ENCODE results near the gene TFPI2.
A peak's percentile ranks its signal among the peaks of the same experiment; 100 is the strongest.

TFPI2 gene

DNA sequence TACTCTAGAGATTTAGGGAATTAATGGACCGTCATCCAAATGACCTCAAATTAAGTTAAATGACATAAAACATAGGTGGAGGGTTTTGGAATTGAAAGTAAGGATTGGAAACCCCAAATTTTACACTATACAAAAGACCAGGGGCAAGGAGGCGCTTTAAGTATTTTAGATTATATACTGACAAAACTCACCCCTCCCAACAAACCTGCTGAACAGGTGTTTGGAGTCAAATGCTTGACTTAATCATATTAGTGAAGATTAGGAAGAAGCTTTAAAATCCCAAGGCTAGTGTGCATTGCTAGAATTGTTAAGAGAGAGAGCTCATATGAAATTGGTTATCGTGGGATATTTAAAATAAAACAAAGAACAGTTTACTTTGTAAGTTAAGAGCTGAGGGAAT is 15.7 kb upstream of the TFPI2 start, which contains the start of gene GNGT1:
GNGT1 (plus strand) TSS at position 301 of the 400 bp plus-strand sequence. CDS start 180 bp downstream, outside the sequence.
- no peak for DNase-seq

DNA sequence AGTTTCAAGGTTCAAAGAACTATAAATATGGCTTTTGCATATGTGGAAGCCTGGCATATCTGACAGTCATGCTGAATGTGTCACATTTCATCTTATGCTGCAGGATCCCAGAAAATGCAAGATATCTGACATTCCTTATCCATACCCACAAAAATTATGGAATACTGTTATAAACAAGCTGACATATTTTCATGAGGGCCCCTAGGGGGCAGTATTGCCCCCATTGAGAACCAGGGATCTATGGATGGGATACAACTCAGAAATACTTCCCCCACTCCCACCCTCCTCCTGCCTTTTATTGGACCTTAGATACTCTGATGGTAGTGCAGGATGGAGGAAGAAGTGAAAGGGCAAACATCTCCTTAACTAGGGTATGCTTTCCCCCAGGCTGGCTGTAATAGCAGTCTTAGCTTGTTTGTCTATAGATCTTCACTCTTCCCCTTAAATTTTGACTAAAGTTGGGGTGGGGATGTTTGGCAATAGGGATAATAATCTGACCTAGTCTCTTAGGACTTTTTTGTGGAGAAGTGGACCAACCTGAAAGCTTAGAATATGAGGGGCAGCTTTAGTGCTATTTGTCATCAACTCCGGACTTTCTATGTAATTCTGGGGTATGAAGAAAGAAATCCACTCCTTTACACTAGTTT is 12.3 kb upstream of the TFPI2 start:
- DNase-seq, result peak; percentile 17 to 43

DNA sequence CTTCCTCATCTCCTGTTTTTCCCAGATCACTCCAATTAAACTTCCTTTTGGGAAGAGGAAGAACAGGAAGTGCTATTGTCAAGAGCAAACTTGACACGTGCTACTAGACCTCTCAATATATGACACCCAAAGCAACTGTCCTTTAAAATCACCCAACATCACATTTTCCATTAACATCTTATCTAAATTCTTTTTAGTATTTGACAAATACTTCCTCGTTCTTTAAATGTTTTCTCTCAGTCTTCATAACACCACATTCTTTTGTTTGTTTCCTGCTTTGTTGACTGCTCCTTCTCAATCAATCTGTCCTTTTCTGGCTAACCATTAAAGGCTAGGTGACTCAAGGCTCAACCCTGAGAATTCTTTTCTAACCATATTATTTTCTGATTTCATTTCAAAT is 7.1 kb upstream of the TFPI2 start:
- DNase-seq, result no peak

DNA sequence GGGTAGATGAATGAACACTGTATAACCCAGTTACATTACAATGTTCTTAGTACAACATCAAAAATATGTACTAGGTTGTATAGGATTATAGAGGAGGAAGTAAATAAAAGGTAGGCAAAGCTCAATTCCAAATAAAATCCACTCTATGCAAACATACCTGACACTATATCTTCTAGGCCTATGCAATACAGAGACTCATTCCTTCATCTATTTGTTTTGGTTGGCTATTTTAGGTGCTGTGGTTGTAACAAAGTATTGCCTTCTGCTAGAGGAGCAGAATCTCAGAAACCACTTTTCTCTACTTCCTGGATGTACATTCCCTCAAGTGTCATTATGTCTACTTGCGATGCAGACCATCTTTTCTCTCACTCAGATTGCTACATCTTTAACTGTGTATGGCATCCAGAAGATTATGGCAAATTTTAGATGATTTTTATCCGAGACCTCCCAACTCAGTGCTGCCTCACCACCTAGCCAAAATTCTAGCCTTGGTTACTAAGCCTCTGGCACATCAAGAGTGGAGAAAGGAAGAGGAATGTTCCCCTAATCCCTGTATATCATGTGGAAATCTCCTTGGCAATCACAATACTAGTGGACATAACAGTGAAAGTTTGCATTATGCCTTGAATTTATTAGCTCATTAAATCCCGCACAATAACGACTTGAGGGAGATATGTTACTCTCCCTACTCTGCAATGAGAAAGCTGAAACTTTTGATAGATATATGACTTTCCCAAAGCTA is 5.5 kb upstream of the TFPI2 start:
- DNase-seq, result no peak

DNA sequence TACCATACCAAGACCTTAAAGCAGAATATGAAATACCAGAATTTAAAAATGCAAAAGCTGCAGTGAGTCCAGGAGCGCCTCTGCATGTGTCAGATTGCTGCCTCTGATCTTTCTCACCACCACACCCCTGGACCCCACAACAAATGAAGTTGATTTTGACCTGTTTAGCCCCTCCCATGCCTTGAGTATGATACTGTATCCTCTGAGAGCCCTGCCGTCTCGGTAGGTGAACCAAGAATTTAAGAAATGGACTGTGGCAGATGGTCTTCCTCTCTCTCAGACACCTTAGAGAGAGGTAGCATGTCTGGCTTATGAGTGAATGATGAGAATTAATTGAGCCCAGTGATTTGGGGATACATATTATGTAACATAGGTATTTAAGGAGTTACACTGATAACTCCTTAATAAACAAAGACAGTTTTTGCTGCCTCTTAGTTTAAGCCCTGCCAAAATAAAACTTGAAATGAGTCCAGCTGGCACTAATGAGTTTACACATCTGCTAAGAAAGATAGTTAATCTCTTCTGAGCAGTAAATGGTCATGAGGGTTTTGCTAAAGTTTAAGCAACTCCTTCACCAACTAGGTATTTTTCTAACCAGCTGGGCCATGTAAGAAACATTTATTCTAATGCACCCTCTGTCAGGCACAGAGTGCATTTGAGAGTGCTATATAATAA is 4.5 kb upstream of the TFPI2 start:
- no peak for DNase-seq

- DNase-seq, result no peak
Measured at GRCh38 chr7:93894426-93894825, 3.9 kb upstream of the TFPI2 start.

- DNase-seq, result no peak
Measured at GRCh38 chr7:93890041-93890463, 501 bp downstream of the TFPI2 start.

DNA sequence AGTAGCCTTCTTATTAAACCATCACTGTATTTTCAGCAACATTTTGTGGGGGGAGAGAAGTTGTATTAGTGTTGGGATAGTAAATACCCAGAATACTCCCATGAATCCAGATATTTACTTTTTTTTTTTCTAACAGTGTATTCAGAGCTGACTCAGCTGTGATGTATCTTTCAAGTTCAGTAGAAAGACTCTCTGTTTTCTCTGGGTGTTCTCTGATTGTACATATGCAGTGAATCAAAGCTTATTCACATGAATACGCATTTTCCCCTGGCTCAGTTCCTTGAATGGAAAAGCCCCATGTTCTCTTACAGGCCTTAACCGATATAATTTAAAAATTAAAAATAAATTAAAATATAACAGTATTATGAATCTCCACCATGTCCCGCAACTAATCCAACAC is 1.3 kb downstream of the TFPI2 start:
- DNase-seq, result no peak

- no peak for DNase-seq
Measured at GRCh38 chr7:93884541-93884940, 6.0 kb downstream of the TFPI2 start.

GRCh38 chr7:93883917-93884345 is 6.6 kb downstream of the TFPI2 start:
- no peak for DNase-seq

- DNase-seq, result no peak
Measured at GRCh38 chr7:93883078-93883916, 7.3 kb downstream of the TFPI2 start.

GRCh38 chr7:93882468-93882867 is 8.1 kb downstream of the TFPI2 start:
- DNase-seq, result no peak

- no peak for DNase-seq
Measured at GRCh38 chr7:93879356-93879755, 11.2 kb downstream of the TFPI2 start.

DNA sequence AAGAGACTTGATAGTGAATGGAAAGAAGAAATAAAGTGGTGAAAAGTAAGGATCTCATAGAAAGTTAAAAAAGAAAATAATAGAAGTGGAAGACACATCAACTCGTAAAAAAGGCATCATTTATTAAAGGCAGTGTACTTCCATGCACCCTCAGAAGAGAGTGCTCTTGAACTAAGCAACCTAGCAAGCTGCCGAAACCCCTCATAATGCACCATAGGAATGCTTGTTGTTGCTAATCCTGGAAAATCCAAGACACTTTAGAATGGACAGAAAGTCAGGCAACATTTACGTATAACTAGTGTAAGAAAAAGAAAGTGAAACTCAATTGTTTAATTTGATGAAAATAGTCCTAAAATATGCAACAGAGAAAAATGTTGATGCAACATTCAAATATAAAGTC is 12.8 kb downstream of the TFPI2 start:
- no peak for DNase-seq

- no peak for DNase-seq
Measured at GRCh38 chr7:93873998-93874574, 16.5 kb downstream of the TFPI2 start.

- DNase-seq, result no peak
Measured at GRCh38 chr7:93866886-93867285, 23.7 kb downstream of the TFPI2 start.

- no peak for DNase-seq
Measured at GRCh38 chr7:93862651-93863050, 27.9 kb downstream of the TFPI2 start.

DNA sequence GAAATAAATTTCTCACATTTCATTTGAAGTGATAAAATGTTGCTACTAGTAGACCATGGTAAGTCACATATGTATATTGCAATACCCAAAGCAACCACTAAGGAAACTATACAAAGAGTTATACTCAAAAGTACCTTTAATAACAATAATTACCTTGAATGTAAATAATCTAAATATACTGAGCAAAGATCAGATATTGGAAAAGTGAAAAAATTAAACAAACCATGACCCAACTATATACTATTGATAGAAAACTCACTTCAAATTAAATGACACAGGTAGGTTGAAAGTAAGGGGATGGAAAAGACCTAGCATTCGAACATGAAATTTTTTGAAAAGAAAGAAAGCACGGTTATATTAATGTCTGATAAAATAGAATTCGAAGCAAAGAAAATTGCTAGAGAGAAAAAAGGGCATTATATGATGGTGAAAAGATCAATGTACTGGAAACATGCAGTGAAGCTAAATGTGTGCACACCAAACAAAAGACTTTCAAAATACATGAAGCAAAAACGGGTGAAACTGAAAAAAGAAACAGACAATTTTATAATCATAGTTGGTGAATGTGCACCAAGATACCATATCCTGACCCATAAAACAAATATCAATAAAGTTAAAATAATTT is 29.1 kb downstream of the TFPI2 start:
- no peak for DNase-seq

- DNase-seq, result no peak
Measured at GRCh38 chr7:93860261-93860660, 30.3 kb downstream of the TFPI2 start.

DNA sequence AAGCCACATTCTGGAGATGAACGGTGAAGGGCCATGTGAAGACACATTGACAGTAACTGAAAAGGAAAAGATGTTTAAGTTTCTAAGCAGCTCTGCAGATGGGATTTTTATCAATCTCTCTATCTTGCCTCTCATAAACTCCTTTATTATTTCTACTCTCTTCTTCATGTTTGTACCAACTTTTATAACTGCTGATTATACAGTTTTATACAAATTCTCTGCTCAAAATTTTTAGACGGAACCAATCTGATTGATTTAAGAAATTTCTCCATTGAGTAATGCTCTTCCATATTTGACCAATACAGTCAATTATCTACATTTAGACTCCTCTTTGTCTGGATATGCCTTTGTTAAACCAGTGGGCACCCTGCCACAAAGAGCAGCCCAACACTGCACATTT is 31.7 kb downstream of the TFPI2 start:
- DNase-seq, result no peak

DNA sequence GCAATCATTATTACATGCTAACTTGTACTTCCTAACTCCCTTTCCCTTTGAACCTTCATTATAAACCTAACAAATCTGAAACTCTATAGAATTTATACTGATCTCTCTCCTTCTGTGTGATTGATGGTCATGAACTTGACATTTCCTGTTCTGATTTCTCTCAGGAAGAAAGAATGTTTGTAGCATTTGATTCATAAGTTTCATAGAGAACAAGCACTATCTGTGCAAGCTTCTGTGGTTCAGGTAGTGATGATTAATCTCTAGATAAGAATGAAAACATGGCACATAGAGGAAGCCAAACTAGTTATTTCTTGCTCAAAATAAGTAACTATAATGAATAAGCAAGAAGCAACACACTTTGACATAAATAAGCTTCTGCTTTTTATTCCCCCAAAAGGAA is 34.2 kb downstream of the TFPI2 start:
- no peak for DNase-seq

GRCh38 chr7:93855797-93856196 is 34.8 kb downstream of the TFPI2 start:
- DNase-seq, result no peak

Measured in inflammatory macrophage (primary cell).